HCT116 (cell line): Measurements from ENCODE around the gene PPP1R1B. TPM values are rescaled to one million over a fixed set of nuclear protein-coding genes. Genes with fewer than 3 reads are reported as not detected.
A peak's percentile ranks its signal among the peaks of the same experiment; 100 is the strongest.

Source experiments
- ATAC-seq: fragments of 200-7000 bp; cut with Tn5 transposase; 2 replicates; pipeline ENCODE4 v1.9.1; 2020; ENCODE audit warnings: mild to moderate bottlenecking, moderate library complexity
- BruUV-seq: library from RNA; stranded (reverse); fragments of 400-500 nt; replicated peaks from 2 replicates; lab custom pipeline; 2021; lab: Mats Ljungman, UMichigan
- CTCF ChIA-PET: fragments of 300-600 bp; sonication (Branson Sonifier 250); formaldehyde crosslinking; loops from one replicate; lab custom pipeline; 2021; ENCODE audit warnings: antibody characterized with exemption; lab: Charles Lee
- POLR2A ChIA-PET: fragments of 300-600, 350-600 bp; sonication (Branson Sonifier 250); formaldehyde crosslinking; loops from one replicate; lab custom pipeline; 2021; ENCODE audit warnings: antibody characterized with exemption; lab: Charles Lee
- RAD21 ChIA-PET, 2 experiments: fragments of 300-600 bp; sonication (Branson Sonifier 250); formaldehyde crosslinking; loops; one replicate each; lab custom pipeline; 2023; ENCODE audit warnings: low total read pairs in 2 of 2; ENCODE audit not compliant: uncharacterized antibody in 2 of 2, unreplicated experiment in 2 of 2, low non-redundant PET in 1 of 2; lab: Charles Lee
- DNase-seq: peaks from one replicate; pipeline ENCODE4 v3.0.0-alpha.2; 2010; ENCODE audit warnings: low read depth, low spot score
- H2AFZ ChIP-seq: fragments of 200-600 bp; shearing (Covaris generic), sonication (generic); 2 replicates; pipeline ENCODE4 v1.6.1; 2017; ENCODE audit warnings: low read depth, mixed run types, mixed read lengths, antibody characterized with exemption, low read length; ENCODE audit not compliant: poor library complexity, severe bottlenecking
- H3K27ac ChIP-seq: 2 replicates; pipeline ENCODE4 v1.5.1; 2012; ENCODE audit warnings: low read depth, low read length
- H3K27me3 ChIP-seq: fragments of 200-600 bp; sonication (generic); 2 replicates; pipeline ENCODE4 v1.6.1; 2016; ENCODE audit warnings: mixed run types, low read length, mixed read lengths; ENCODE audit not compliant: insufficient read depth
- H3K36me3 ChIP-seq, 2 experiments: fragments of 200-500 bp in 1 of 2; fragments of 200-600 bp in 1 of 2; sonication (Bioruptor generic) in 1 of 2; sonication (generic) in 1 of 2; 2 replicates each; pipeline versions ENCODE4 v1.5.1 to v1.6.1; 2014 to 2016; ENCODE audit warnings: low read length in 2 of 2, inconsistent platforms in 1 of 2, mixed read lengths in 1 of 2, mixed run types in 1 of 2; ENCODE audit not compliant: insufficient read depth in 2 of 2, control insufficient read depth in 1 of 2
- H3K4me1 ChIP-seq, 2 experiments: fragments of 200-600 bp in 1 of 2; sonication (generic) in 1 of 2; 2 replicates each; pipeline versions ENCODE4 v1.5.1 to v1.6.1; 2012 to 2017; ENCODE audit warnings: low read length in 2 of 2, inconsistent platforms in 1 of 2, mild to moderate bottlenecking in 1 of 2, mixed read lengths in 1 of 2, mixed run types in 1 of 2, moderate library complexity in 1 of 2; ENCODE audit not compliant: insufficient read depth in 2 of 2, control insufficient read depth in 1 of 2
- H3K4me2 ChIP-seq: fragments of 200-600 bp; sonication (generic); 2 replicates; pipeline ENCODE4 v1.6.1; 2017; ENCODE audit warnings: mixed run types, low read length, mixed read lengths
- H3K4me3 ChIP-seq, 2 experiments: fragments of 200-600 bp in 1 of 2; sonication (generic) in 1 of 2; replicated peaks in 1 of 2; 2 replicates each; pipeline ENCODE4 v1.5.1; 2011 to 2016; ENCODE audit warnings: low read length in 2 of 2, control low read depth in 1 of 2, low read depth in 1 of 2, mild to moderate bottlenecking in 1 of 2, mixed read lengths in 1 of 2, mixed run types in 1 of 2
- H3K79me2 ChIP-seq: fragments of 200-600 bp; sonication (generic); 2 replicates; pipeline ENCODE4 v1.6.1; 2017; ENCODE audit warnings: mild to moderate bottlenecking, mixed run types, low read length, moderate library complexity, mixed read lengths; ENCODE audit not compliant: insufficient read depth
- H3K9ac ChIP-seq: fragments of 200-600 bp; sonication (generic); 2 replicates; pipeline ENCODE4 v1.6.1; 2016; ENCODE audit warnings: low read length, mixed read lengths
- H3K9me2 ChIP-seq: fragments of 200-600 bp; sonication (generic), shearing (Covaris generic); 2 replicates; pipeline ENCODE4 v1.6.1; 2017; ENCODE audit warnings: mixed run types, mild to moderate bottlenecking, moderate library complexity; ENCODE audit not compliant: insufficient read depth
- H3K9me3 ChIP-seq, 2 experiments: fragments of 200-500 bp in 1 of 2; fragments of 200-600 bp in 1 of 2; sonication (Bioruptor generic) in 1 of 2; sonication (generic) in 1 of 2; 2 replicates each; pipeline ENCODE4 v1.6.1; 2014 to 2017; ENCODE audit warnings: low read length in 2 of 2, mixed read lengths in 2 of 2, inconsistent platforms in 1 of 2, low read depth in 1 of 2, mild to moderate bottlenecking in 1 of 2, mixed run types in 1 of 2, moderate library complexity in 1 of 2; ENCODE audit not compliant: control insufficient read depth in 1 of 2, insufficient read depth in 1 of 2
- H4K20me1 ChIP-seq: fragments of 200-600 bp; sonication (generic), shearing (Covaris generic); 2 replicates; pipeline ENCODE4 v1.6.1; 2017; ENCODE audit warnings: mixed run types, mild to moderate bottlenecking, moderate library complexity; ENCODE audit not compliant: insufficient read depth
- ELF1 ChIP-seq: IDR thresholded peaks from 2 replicates; pipeline ENCODE4 v1.6.1; 2012; ENCODE audit warnings: low read depth, borderline replicate concordance
- JUND ChIP-seq: IDR thresholded peaks from 2 replicates; pipeline ENCODE4 v1.6.1; 2012
- MAX ChIP-seq: IDR thresholded peaks from 2 replicates; pipeline ENCODE4 v1.6.1; 2012
- POLR2AphosphoS5 ChIP-seq: IDR thresholded peaks from 2 replicates; pipeline ENCODE4 v1.6.1; 2011; ENCODE audit warnings: mild to moderate bottlenecking, low read depth, low read length, moderate library complexity
- REST ChIP-seq: IDR thresholded peaks from 2 replicates; pipeline ENCODE4 v1.6.1; 2012; ENCODE audit warnings: low read depth
- SP1 ChIP-seq: IDR thresholded peaks from 2 replicates; pipeline ENCODE4 v1.6.1; 2012; ENCODE audit warnings: low read depth
- TCF7L2 ChIP-seq: IDR thresholded peaks from 2 replicates; pipeline ENCODE4 v1.7.0; 2011; ENCODE audit warnings: borderline replicate concordance, inconsistent platforms; ENCODE audit not compliant: insufficient read depth, insufficient read length; ENCODE audit errors: extremely low read depth
- ZBTB33 ChIP-seq: IDR thresholded peaks from 2 replicates; pipeline ENCODE4 v1.6.1; 2011; ENCODE audit warnings: mild to moderate bottlenecking, low read length, moderate library complexity; ENCODE audit not compliant: insufficient replicate concordance; ENCODE audit errors: extremely low read depth
- intact Hi-C: fragments of 100-400 bp; cut with micrococcal nuclease; formaldehyde crosslinking; loops from 2 replicates; pipeline ENCODE4 v1.10.0; 2022
- total RNA-seq: library from RNA; stranded (reverse); gene quantifications from one replicate; pipeline ENCODE4 v1.2.1, GENCODE V29; 2021; ENCODE audit not compliant: unreplicated experiment

The PPP1R1B gene
- total RNA-seq, 1 experiment from 2014 or later: 0.49 TPM

- no peaks in the 10 kb centered on the region for H3K9me2 ChIP-seq
- H3K27ac ChIP-seq: no peak overlapping the region
- no peaks in the 10 kb centered on the region for H4K20me1 ChIP-seq
- H3K4me3 ChIP-seq: no peak overlapping the region
- no peaks in the 10 kb centered on the region for H3K27me3 ChIP-seq
- peak overlapping the region; percentile 88 for H2AFZ ChIP-seq
- intact Hi-C loops: no loop called here
- H3K36me3 ChIP-seq: no peaks in the 10 kb centered on the region
- no peaks in the 10 kb centered on the region for H3K9me3 ChIP-seq
- no peak for ATAC-seq
- ChIA-PET POLR2A (no interaction called here), RAD21 (no interaction called here)
- no peak overlapping the region for H3K9ac ChIP-seq
- H3K4me2 ChIP-seq: no peak overlapping the region
- peaks cover 5 to 9% of the 10 kb centered on the region in 2 experiments; a peak in 3 of 4 replicates for H3K4me1 ChIP-seq
- no TSS peak for BruUV-seq
- TF ChIP-seq SP1 (no peak), JUND (no peak), REST (no peak)
- TF ChIP-seq, all 23 proteins: peak for 0
- CTCF ChIA-PET: no interaction called here
- DNase-seq: no peak
- no peaks in the 10 kb centered on the region for H3K79me2 ChIP-seq
Observed at GRCh38 chr17:39612291-39612894, 14.4 kb upstream of the PPP1R1B start.

- Histone ChIP-seq H3K4me2 (no peak overlapping the region), H3K79me2 (no peaks in the 10 kb centered on the region), H3K9me3 (no peaks in the 10 kb centered on the region), H3K4me3 (no peak overlapping the region), H3K27me3 (no peaks in the 10 kb centered on the region), H3K4me1 (peaks cover 6 to 12% of the 10 kb centered on the region in 2 experiments; a peak in 3 of 4 replicates), H3K36me3 (no peaks in the 10 kb centered on the region), H3K9me2 (no peaks in the 10 kb centered on the region), H3K27ac (no peak overlapping the region), H2AFZ (no peak overlapping the region), H3K9ac (no peak overlapping the region), H4K20me1 (no peaks in the 10 kb centered on the region)
- ChIA-PET RAD21 (no interaction called here), CTCF (interaction anchor here (1.4 to 2.2 kb wide), 2 partner anchors 9 to 10 kb away, joined by 7 to 11 read pairs; no protein-coding TSS in a partner anchor), POLR2A (no interaction called here)
- intact Hi-C loops: no loop called here
- BruUV-seq: no TSS peak
- no peak for TF ChIP-seq POLR2AphosphoS5
- TF ChIP-seq ELF1: no peak
- TF ChIP-seq TCF7L2: no peak
- no peak for TF ChIP-seq JUND
- TF ChIP-seq ZBTB33: no peak
- no peak for TF ChIP-seq MAX
- DNase-seq (no peak), ATAC-seq (no peak)
Observed at GRCh38 chr17:39612935-39613464, 13.8 kb upstream of the PPP1R1B start.
